Measurements from ENCODE around the gene CPED1.
A peak's percentile ranks its signal among the peaks of the same experiment; 100 is the strongest.

The CPED1 gene

DNA sequence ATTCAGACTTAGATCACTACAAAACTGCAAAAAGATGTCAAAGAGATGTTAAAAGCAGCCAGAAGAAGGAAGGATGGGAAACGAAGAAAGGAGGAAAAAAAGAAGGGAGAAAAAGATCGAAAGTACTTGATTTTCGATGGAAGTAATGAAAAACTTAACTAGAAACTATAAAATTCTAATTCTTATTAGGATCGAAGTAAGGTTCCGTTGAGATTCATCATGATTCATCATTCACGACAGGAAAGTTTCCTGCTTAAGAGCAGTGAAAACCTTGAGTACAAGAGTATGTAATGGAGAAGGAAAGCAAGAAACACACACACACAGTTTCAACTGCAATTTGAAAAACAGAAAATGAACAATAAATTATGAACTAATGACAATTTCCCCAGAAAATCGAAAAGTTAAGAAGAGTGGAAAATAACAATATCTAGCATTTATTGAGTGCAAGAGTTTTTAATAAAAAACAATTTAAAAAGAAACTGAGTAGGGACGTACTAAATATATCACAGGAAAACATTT lies 39.1 kb upstream of the CPED1 start:
- DNase-seq (ENCODE audit: insufficient read length, low spot score) (no peak), FAIRE-seq (no peak)
- TF ChIP-seq, protein P1, sequence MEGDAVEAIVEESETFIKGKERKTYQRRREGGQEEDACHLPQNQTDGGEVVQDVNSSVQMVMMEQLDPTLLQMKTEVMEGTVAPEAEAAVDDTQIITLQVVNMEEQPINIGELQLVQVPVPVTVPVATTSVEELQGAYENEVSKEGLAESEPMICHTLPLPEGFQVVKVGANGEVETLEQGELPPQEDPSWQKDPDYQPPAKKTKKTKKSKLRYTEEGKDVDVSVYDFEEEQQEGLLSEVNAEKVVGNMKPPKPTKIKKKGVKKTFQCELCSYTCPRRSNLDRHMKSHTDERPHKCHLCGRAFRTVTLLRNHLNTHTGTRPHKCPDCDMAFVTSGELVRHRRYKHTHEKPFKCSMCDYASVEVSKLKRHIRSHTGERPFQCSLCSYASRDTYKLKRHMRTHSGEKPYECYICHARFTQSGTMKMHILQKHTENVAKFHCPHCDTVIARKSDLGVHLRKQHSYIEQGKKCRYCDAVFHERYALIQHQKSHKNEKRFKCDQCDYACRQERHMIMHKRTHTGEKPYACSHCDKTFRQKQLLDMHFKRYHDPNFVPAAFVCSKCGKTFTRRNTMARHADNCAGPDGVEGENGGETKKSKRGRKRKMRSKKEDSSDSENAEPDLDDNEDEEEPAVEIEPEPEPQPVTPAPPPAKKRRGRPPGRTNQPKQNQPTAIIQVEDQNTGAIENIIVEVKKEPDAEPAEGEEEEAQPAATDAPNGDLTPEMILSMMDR (IDR thresholded peaks at IDR 0.05; ENCODE audit: insufficient read depth, missing control alignments): no peak

DNA sequence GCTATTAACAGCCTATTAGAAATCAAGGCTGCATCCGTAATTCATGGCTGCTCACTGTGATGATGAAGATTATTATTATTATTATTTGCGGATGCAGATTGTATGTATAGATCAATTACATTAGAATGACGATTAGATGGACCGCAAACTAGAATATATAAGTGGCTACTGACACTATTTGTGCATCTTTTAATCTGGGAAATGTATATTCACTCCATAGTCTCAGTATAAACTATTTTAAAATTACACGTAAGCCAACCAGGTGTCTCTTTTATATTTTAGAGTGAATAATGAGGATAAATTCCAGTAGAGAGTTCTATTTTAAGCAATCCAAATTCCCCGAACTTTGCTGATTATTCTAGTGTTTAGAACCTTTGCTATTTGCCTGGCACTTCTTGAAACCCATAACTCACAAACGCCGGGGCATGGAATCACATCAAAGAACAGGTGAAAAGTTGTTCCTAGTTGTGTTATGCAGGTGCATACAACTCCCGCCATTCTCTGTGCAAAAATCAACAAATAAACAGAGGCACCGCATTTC lies 38.4 kb upstream of the CPED1 start:
- no peak for FAIRE-seq
- TF ChIP-seq, protein P1 (IDR thresholded peaks at IDR 0.05; ENCODE audit: insufficient read depth, missing control alignments): no peak
- DNase-seq (ENCODE audit: insufficient read length, low spot score): no peak

DNA sequence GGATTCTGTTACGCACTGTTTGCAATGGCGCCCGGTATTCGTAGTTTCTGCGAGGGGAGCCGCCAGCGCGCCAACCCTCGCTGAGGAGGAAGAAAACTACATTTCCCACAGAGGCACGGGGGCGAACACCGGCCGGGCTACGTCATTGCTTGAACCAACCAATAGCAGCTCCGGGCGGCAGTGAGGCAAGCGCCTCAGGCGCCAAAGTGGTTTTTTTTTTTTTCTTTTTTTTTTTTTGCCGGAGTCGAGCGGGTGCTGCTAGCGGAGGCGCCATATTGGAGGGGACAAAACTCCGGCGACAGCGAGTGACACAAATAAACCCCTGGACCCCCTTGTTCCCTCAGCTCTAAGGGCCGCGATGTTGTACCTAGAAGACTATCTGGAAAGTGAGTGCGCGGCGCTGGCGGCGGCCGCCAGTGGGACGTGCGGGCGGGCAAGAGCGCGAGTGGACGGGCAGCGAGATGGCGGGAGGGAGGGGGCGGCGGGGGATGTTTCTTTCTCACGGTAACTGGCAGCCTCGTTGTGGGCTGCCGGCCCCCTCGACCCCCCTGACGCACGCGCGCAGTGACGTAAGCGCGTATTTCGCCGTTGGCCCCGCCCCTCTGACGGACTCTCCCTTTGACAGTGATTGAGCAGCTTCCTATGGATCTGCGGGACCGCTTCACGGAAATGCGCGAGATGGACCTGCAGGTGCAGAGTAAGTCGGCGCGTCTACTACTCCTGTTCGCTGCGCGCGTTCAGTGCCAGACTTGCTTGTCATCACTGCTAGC lies 37.8 kb upstream of the CPED1 start, which contains the start of gene ING3:
Gene ING3, plus strand, starts transcription at position 239 of the 770 bp plus-strand sequence. Its CDS starts 120 bp downstream, at position 359.
- FAIRE-seq (no peak), DNase-seq (ENCODE audit: insufficient read length, low spot score) (peak; percentile 22)
- TF ChIP-seq, protein P1 (IDR thresholded peaks at IDR 0.05; ENCODE audit: insufficient read depth, missing control alignments): no peak

DNA sequence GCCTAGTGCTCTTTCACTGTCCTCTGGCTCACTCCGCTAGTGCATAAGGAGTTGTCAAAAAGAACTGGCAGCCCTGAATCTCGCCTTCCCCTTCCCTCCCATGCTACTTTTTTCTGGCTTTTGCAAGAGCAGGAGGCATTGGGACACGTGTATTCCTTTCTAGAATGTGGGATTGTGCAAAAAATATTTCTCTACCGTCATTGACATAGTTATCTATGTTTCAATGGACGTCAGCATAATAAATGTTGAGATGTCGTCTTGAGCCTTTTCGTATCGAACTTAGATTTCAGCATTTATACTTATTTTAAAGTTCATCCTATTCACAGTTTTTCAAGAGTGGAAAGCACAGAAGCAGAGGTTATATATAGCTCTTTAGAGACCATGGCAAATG lies 37.2 kb upstream of the CPED1 start:
- DNase-seq (ENCODE audit: insufficient read length, low spot score) (no peak), FAIRE-seq (no peak)
- TF ChIP-seq, protein P1 (IDR thresholded peaks at IDR 0.05; ENCODE audit: insufficient read depth, missing control alignments): no peak

DNA sequence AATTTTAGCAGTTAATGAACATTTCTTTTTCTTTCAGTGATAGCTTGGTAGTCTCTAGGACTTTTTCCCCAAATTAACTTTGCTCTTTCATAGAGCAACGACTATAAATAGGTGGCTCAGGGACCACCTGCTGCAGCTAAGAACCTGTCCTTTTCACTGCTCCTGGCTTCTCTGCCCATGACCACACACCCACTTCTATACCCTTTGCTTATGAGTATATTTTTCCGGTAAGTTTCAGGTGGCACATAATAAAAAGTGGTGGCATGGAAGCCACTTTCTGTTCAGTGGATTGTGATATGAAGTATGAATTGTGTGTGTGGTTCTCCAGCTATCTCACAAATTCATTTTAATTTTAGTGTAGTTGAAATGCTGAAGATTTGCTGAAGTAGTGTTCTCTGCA lies 36.7 kb upstream of the CPED1 start:
- FAIRE-seq (no peak), DNase-seq (ENCODE audit: insufficient read length, low spot score) (no peak)
- TF ChIP-seq, protein P1 (IDR thresholded peaks at IDR 0.05; ENCODE audit: insufficient read depth, missing control alignments): no peak

DNA sequence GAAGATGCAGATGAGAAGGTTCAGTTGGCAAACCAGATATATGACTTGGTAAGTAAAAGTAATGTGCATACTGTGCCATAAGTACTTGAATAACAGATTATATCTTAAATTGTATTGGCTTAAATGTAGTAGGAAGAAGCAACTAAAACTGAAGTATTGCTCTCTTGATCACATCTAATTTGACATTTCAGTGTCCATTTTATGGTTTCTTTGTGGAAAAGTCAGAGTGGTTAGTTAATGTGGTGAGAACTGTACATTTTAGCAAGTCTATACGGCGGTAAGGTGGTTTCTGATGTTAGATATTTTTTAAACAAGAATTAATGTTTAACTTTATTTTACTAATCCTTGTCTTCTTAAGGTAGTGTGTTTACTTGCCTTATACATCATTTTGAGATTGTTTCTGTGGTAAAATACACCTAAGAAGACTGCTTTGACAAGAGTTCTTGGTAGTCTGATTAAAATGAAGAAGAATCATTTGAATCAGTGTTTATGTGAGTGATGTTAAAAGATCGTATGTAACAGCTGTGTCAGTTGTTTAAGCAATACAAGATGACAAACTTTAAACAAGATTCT lies 32.8 kb upstream of the CPED1 start:
- DNase-seq (ENCODE audit: insufficient read length, low spot score) (no peak), FAIRE-seq (no peak)
- TF ChIP-seq, protein P1 (IDR thresholded peaks at IDR 0.05; ENCODE audit: insufficient read depth, missing control alignments): no peak
